ENCODE data around the gene TARDBP.

Gene TARDBP

DNA sequence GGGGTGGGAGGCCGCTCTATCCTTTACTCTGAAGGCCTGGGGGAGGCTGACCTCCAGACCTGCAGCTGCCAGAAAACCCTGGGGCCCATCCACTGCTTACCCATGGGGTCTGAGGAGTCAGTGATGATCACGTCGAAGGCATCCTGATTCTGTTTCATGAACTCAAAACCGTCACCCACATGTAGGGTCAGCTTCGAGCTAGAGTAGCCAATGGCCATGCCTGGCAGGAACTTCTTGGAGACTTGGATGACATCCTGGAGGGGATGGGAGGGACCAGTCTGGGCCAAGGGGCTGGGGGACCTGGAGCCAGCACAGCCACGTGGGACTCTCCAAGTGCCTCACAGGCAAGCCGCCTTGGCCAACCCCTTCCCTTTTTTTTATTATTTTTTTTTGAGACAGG lies 44.0 kb downstream of the TARDBP start:
- FAIRE-seq: no peak
- no peak for DNase-seq (ENCODE audit: insufficient read length, low spot score)

DNA sequence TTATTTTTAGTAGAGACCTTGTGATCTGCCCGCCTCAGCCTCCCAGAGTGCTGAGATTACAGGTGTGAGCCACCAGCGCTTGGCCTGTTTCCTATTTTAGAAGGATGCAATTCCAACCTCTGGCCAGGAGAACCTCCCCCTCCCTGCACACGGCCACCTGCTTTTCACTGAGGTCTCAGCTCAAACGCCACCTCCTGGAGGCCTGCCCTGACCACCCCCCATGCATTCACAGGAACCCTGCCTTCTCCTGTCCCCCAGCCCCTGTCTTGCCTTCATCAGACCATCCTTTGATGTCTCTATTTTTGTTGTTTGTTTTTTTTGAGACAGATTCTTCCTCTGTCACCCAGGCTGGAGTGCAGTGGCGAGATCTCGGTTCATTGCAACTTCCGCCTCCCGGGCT lies 45.0 kb downstream of the TARDBP start:
- FAIRE-seq (no peak), DNase-seq (ENCODE audit: insufficient read length, low spot score) (no peak)
- TF ChIP-seq CTCF (IDR thresholded peaks at IDR 0.05; ENCODE audit: insufficient read depth, missing control alignments): no peak

More for the DNA sequence above, 44.0 kb downstream of the TARDBP start:
- no peak for TF ChIP-seq CTCF (IDR thresholded peaks at IDR 0.05; ENCODE audit: insufficient read depth, missing control alignments)

GRCh38 chr1:11058026-11058425 lies 45.6 kb downstream of the TARDBP start:
- FAIRE-seq (no peak), DNase-seq (ENCODE audit: insufficient read length, low spot score) (no peak)
- no peak for TF ChIP-seq CTCF (IDR thresholded peaks at IDR 0.05; ENCODE audit: insufficient read depth, missing control alignments)

DNA sequence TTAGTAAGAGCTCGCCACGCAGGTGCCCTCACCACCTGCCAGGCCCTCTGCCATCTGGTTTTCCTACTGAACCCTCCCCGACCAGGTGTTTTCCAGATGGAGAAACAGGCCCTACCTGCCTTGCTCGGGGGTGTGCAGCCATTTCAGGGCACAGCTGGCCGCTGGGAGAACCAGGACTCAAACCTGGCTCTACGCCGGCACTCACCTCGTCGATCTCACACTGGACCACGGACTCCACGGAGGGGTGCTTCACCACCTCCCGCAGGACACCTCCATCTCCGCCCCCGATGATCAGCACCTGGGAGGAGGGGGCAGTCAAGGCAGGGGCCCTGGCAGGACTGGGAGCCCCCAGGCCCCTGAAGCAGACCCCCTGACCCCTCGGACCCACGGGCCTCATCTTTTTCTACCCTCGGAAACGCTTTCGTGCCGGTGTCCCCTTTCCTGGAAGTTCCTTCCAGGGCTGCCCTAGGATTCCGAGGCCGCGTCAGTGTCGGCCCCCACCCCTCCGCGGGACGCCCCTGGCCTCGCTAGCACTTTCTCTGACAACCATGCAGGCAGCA lies 46.2 kb downstream of the TARDBP start:
- no peak for TF ChIP-seq CTCF (IDR thresholded peaks at IDR 0.05; ENCODE audit: insufficient read depth, missing control alignments)
- no peak for FAIRE-seq
- no peak for DNase-seq (ENCODE audit: insufficient read length, low spot score)

GRCh38 chr1:11059155-11059967 lies 46.9 kb downstream of the TARDBP start:
- no peak for FAIRE-seq
- no peak for DNase-seq (ENCODE audit: insufficient read length, low spot score)

DNA sequence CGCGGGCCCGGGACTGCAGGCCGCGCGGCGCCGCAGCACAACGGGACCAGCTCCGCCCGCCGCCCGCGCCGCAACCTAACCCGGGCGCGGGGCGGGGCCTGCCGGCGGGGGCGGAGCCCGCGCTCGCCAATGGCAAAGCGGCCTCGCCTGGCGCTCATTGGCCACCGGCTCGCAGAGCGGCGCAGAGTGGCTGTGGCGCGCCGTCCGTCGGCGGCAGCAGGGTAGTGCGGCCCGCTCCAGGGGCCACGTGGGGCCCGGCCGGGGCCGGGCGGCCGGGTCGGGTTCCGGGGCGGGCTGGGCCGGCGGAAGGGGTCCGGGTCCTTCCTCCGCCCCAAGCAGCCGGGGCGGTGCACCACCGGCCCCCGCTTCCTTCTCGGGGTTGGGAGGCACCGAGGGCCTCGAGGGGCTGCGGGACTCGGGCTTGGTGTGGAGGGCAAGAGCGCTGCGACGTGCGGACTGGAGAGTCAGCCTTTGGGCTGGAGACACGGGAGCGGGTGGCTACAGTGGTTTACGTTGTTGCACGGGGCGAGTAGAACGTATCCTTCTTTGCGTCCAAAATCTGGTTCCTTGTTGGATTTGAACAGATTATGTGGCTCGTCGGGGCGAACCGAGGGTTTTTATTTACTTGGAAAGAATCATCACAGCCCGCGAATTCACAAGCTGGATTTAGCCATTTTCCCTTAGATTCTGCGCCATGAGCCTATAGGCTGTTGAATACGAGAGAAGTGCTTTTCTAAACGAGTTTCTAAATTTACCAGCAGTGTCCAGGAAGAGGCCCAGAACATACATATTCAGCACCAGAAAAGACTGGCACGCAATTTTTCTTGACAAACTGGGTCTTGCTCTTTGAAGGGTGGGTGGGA lies 47.7 kb downstream of the TARDBP start, which contains the start of gene SRM:
Gene SRM, minus strand, starts transcription at position 51 of the 863 bp plus-strand sequence. CDS start 75 bp downstream, outside the sequence.
- TF ChIP-seq CTCF (IDR thresholded peaks at IDR 0.05; ENCODE audit: insufficient read depth, missing control alignments): no peak
- FAIRE-seq: no peak
- peak; percentile 83 for DNase-seq (ENCODE audit: insufficient read length, low spot score)

More at GRCh38 chr1:11059155-11059967, 46.9 kb downstream of the TARDBP start:
- TF ChIP-seq CTCF (IDR thresholded peaks at IDR 0.05; ENCODE audit: insufficient read depth, missing control alignments): no peak

Data from D721Med (cell line).